GM12875 (cell line): ENCODE results near the gene RIPK4.
"Not testable (repeated sequence)": the region's sequence is repeated elsewhere in the genome, so short reads cannot be mapped to it uniquely, and the experiment has no call there.

Experiments used
- H3K4me3 ChIP-seq: one replicate; pipeline ENCODE4 v1.5.1; 2011; ENCODE audit warnings: low read depth, low read length, control low read depth
- CTCF ChIP-seq: IDR thresholded peaks from 2 replicates; pipeline ENCODE4 v1.5.1; 2011; ENCODE audit warnings: low read depth, mild to moderate bottlenecking, control low read depth, inconsistent platforms, low read length, moderate library complexity, borderline replicate concordance; ENCODE audit not compliant: insufficient read depth

Gene RIPK4

GRCh38 chr21:41795726-41796125 lies 28.9 kb upstream of the RIPK4 start:
- H3K4me3 ChIP-seq: no peak overlapping the region
- TF ChIP-seq CTCF: no peak

GRCh38 chr21:41794600-41794999 lies 27.7 kb upstream of the RIPK4 start:
- H3K4me3 ChIP-seq: no peak overlapping the region
- no peak for TF ChIP-seq CTCF

GRCh38 chr21:41792711-41793110 lies 25.9 kb upstream of the RIPK4 start:
- no peak overlapping the region for H3K4me3 ChIP-seq
- no peak for TF ChIP-seq CTCF

- no peak overlapping the region for H3K4me3 ChIP-seq
- no peak for TF ChIP-seq CTCF
Measured at GRCh38 chr21:41786509-41786987, 19.7 kb upstream of the RIPK4 start.

- H3K4me3 ChIP-seq: not testable (repeated sequence)
Measured at GRCh38 chr21:41785262-41785661, 18.4 kb upstream of the RIPK4 start.

- no peak for TF ChIP-seq CTCF
- H3K4me3 ChIP-seq: no peak overlapping the region
Measured at GRCh38 chr21:41784456-41785102, 17.7 kb upstream of the RIPK4 start.

- TF ChIP-seq CTCF: no peak
Measured at GRCh38 chr21:41783476-41784180, 16.8 kb upstream of the RIPK4 start.

More at GRCh38 chr21:41783476-41784180, 16.8 kb upstream of the RIPK4 start:
- H3K4me3 ChIP-seq: no peak overlapping the region
